Stimulated activated CD4-positive, alpha-beta T cell treated with anti-CD3 and anti-CD28 coated beads, Interleukin-2, amount 100 ng/mL, for 4 hours (primary cell): Measurements from ENCODE around the gene GOLGA6L2.
"Not testable (repeated sequence)": the region's sequence is repeated elsewhere in the genome, so short reads cannot be mapped to it uniquely, and the experiment has no call there.

Experiments
- DNase-seq: peaks from one replicate; pipeline ENCODE4 v3.0.0-alpha.2; 2020; ENCODE audit warnings: low read depth

GOLGA6L2 gene

GRCh38 chr15:23424111-23424904 is 22.7 kb downstream of the GOLGA6L2 start:
- no peak for DNase-seq

GRCh38 chr15:23422946-23423708 is 23.9 kb downstream of the GOLGA6L2 start:
- no peak for DNase-seq

GRCh38 chr15:23422099-23422945 is 24.7 kb downstream of the GOLGA6L2 start:
- DNase-seq = no peak

- no peak for DNase-seq
Measured at GRCh38 chr15:23420806-23421575, 26.1 kb downstream of the GOLGA6L2 start.

- DNase-seq = no peak
Measured at GRCh38 chr15:23416349-23417276, 30.4 kb downstream of the GOLGA6L2 start.

GRCh38 chr15:23415866-23416265 is 31.2 kb downstream of the GOLGA6L2 start:
- DNase-seq = not testable (repeated sequence)

- no peak for DNase-seq
Measured at GRCh38 chr15:23415321-23415865, 31.6 kb downstream of the GOLGA6L2 start.

GRCh38 chr15:23412881-23413600 is 34.0 kb downstream of the GOLGA6L2 start:
- not testable (repeated sequence) for DNase-seq

- DNase-seq = no peak
Measured at GRCh38 chr15:23411841-23412240, 35.2 kb downstream of the GOLGA6L2 start.

GRCh38 chr15:23403550-23403949 is 43.5 kb downstream of the GOLGA6L2 start:
- DNase-seq = no peak

GRCh38 chr15:23402544-23402943 is 44.5 kb downstream of the GOLGA6L2 start:
- DNase-seq = no peak

- no peak for DNase-seq
Measured at GRCh38 chr15:23402140-23402539, 44.9 kb downstream of the GOLGA6L2 start.

- no peak for DNase-seq
Measured at GRCh38 chr15:23401627-23402026, 45.4 kb downstream of the GOLGA6L2 start.

GRCh38 chr15:23399207-23399606 is 47.8 kb downstream of the GOLGA6L2 start:
- DNase-seq = not testable (repeated sequence)

- not testable (repeated sequence) for DNase-seq
Measured at GRCh38 chr15:23398357-23398756, 48.7 kb downstream of the GOLGA6L2 start.

- no peak for DNase-seq
Measured at GRCh38 chr15:23397779-23398178, 49.3 kb downstream of the GOLGA6L2 start.

- DNase-seq = no peak
Measured at GRCh38 chr15:23395832-23396231, 51.2 kb downstream of the GOLGA6L2 start.

GRCh38 chr15:23395030-23395692 is 51.9 kb downstream of the GOLGA6L2 start:
- DNase-seq = no peak
